HG03460 (cell line): ENCODE data around the gene GABRB2.

Experiments
- ATAC-seq: cut with Tn5 transposase; IDR thresholded peaks from one replicate; pipeline ENCODE4 v1.9.1; 2021; ENCODE audit not compliant: unreplicated experiment

GABRB2 gene

DNA sequence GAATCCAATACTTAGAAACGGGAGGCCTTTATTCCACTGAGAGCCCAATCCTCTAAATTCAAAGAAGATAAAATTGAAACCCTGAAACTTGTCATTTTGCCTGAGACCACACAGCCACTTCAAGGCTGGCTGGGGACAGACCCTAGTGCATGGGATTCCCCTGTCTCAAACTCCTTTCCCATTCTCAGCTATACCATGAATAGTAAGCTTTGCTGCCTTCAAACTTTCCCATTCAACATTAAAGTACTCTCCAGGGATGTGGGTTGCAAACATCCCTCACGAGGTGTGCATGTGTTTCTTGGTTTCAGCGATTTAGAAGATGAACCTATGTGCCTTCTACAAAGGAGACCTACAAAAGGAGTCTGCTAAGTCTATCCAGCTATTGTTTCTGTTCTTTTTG is 64.6 kb downstream of the GABRB2 start:
- ATAC-seq, result no peak

DNA sequence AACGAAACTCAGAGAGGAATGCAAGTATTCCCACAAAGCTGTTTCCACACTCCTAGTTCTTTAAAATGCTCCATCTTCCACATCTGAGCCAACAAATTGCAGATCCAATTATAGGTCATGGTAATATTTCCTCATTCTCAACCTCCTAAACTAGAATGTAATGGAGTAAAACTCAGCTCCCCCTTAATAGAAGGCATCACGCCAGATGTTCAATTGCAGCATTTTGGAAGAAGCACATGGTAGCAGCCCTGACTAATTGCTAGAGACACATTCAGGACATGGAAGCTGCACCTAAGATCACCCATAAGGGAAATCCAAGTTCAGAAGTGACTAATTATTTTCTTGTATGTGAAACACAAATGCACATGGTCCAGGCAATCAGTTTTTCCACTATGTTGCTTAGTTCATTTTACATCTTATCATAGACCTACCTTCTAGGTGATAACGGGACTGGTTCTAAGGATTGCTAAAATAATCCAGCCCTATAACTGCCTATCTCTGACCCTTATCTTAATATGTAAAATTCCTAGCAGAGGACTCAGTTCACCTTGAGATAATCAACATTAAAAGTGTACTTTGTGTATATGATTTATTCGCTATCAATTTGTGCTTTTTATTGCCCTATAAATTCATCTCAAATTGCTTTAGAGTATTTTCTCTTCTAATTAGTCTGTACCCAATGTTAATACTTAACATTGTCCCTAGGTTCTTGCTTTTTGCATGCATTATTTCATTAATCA is 75.1 kb downstream of the GABRB2 start:
- no peak for ATAC-seq

DNA sequence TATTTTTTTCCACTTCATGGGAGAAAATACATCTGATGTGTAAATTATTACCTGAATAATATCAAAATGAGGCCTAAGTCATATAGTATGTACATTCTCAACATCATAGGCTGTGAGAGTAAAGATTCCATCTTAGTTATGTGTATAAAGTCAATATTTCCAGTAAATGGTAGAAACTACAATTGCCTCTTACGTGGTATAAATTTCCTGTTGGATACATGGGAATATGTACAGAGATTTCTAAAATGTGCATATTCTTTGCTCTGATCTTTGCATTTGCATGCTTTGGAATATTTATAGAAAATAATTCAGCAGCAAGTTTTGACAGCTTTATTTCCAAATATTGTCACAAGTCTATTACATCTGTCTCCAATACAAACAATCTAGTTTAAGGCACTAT is 78.8 kb downstream of the GABRB2 start:
- no peak for ATAC-seq

GRCh38 chr5:161460741-161461140 is 85.8 kb downstream of the GABRB2 start:
- no peak for ATAC-seq

DNA sequence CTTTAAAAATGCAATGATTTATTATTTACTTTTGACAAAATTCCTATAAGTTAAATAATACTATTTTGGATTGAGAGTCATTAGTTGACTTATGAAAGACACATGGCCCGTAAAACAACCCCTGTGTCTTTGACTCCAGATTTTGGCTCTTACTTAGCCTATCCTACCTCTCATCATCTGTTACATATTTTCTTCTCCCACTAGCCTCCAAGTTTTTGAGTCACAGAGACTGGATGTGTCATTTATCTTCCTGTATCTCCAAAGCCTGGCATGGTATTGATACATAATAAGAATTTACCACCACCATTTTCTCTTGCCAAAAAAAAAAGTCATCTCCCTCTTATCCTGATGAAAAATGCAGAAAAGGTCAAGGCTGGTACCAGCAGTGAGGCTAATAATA is 99.9 kb downstream of the GABRB2 start:
- ATAC-seq, result no peak

GRCh38 chr5:161442471-161442870 is 104.1 kb downstream of the GABRB2 start:
- no peak for ATAC-seq

DNA sequence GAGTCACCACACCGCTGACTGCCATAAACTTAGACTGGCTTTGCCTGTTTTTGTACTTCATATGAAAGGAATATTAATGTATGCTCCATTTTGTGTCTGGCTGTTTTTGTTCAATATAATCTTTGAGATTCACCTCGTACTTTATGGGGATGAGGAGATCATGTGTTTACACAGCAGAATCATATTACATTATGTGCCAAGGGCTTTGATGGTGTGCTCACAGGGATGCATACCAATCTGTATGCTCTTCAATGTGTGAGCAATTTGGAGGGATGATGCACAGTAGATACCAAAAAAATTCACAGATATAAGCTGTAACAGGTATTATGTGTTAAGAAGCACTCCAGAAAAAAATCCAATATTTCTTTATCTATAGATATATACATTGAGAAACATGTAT is 113.7 kb downstream of the GABRB2 start:
- no peak for ATAC-seq

GRCh38 chr5:161431963-161432362 is 114.6 kb downstream of the GABRB2 start:
- ATAC-seq, result no peak

GRCh38 chr5:161421067-161421466 is 125.5 kb downstream of the GABRB2 start:
- ATAC-seq, result no peak

DNA sequence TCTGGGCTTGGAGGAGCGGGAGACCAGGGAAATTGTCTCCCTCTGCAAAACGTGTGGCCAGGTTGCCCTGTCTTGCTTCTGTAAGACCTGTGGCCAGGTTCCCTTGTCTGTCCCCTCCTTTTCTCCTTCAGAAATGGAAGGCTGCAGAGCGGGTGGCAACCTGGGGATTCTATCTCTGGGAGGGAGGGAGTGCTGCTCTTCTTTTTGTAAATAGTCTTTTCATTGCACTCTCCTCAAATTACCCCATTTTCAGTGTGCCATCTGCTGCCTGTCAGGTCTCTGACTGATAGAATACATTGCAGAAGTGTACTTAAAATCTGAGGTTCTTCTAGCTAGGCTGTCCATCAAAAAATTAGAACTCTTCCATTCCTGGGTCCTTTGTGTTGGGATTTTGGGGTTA is 126.0 kb downstream of the GABRB2 start:
- no peak for ATAC-seq

GRCh38 chr5:161414896-161415295 is 131.6 kb downstream of the GABRB2 start:
- ATAC-seq, result no peak

GRCh38 chr5:161414037-161414436 is 132.5 kb downstream of the GABRB2 start:
- ATAC-seq, result no peak

GRCh38 chr5:161412792-161413191 is 133.7 kb downstream of the GABRB2 start:
- no peak for ATAC-seq

GRCh38 chr5:161411156-161411555 is 135.4 kb downstream of the GABRB2 start:
- ATAC-seq, result no peak

GRCh38 chr5:161410640-161411039 is 135.9 kb downstream of the GABRB2 start:
- no peak for ATAC-seq

DNA sequence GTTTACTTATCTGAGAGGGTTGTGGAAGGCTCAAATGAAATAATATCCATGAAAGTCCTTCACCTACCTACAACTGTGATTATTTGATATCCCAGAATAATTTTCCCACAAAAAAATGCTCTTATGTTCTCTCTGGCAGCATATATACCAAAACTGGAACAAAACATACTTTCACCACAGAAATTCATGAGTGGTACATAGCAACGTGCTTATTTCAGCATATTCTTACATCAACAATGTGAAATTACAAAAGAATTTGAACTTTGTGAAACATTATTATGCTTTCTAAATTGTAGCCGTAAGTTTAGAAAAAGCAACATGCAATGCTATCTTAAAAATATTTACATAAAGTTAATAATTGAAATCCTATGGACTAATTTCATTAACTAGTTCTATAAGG is 137.1 kb downstream of the GABRB2 start:
- no peak for ATAC-seq

DNA sequence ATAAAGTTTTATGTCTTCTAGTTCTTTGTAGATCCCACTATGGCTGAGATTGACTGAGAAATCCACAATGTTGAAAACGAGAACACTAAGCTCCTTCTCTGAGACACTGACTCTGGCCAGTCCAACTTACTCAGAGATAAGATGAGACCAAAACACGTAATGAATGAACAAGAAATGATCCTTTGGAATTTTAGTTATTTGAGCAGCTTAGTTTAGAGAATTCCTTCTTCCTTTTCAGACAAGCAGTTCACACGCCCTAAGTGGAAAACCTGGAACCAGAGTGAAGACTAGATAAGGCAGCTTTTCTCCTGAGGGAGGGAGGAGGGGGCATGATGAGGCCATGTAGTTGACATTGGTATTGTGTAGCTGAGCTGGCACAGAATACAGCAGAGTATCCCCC is 139.6 kb downstream of the GABRB2 start:
- ATAC-seq, result no peak

DNA sequence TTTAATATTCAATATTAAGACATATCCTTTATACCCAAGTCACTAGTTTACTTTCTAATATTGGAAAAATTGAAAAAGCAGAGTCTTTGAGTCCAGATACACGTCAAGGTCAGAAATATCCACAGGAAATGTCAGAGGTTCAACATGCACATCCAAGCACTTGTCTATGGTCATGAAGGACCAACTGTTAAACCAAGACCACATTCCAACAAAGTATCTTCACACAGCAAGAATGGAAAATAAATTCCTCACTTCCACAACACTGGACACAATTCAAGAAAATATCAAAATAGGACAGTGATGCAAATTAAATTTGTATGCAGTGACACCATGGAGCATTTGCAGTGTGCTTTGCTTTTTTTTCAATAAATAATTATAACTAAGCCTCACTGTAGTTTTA is 142.5 kb downstream of the GABRB2 start:
- ATAC-seq, result no peak

DNA sequence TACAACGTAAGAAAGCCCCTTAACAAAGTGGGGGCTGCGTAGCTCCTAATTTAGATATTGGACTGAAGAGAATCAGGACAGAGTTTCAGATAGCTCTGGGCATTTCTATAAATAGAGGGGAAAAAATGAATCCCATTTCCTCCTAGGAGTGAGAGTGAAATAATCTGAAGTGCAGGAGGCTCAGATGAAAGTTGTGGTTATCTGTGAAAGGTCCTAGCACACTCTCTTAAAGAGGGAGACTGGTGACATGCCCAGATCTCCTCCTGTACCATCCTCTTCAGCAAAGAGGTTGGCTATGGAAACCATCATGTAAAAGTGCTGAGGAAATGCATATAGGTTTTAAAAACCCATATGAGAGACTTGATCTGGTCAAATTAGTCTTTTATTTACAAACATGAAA is 143.4 kb downstream of the GABRB2 start:
- no peak for ATAC-seq

- no peak for ATAC-seq
These were observed 145.9 kb downstream of the GABRB2 start for GRCh38 chr5:161400583-161400982.

DNA sequence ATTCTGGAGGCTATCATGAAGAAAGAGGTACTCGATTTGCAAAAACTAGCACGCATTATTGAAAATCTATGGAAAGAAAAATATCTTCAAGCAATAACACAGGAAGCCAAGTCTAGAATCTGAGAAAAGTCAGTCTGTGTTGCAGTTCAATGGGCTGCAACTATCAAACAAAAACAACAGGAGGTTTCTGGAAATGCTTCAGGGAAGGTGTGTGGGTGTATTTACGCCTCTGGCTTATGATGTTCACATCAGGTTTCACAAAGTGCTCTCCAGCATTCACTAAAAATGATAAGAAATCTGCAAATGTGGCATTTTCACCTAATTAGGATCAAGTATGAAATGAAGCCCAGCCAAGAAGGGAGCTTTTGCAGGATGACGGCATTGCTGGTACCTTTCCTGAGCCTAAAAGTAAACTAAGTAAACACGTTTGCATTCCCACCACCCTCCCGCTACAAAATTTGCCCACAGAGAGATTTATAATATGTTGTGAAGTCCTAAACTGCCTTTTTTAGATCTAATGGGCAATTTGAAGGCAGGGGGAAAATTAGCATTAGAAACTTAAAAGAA is 146.4 kb downstream of the GABRB2 start:
- ATAC-seq, result no peak

- no peak for ATAC-seq
These were observed 149.1 kb downstream of the GABRB2 start for GRCh38 chr5:161397448-161397847.

GRCh38 chr5:161396171-161396570 is 150.4 kb downstream of the GABRB2 start:
- no peak for ATAC-seq
